ENCODE results near the gene DFFB. TPM values are rescaled to one million over a fixed set of nuclear protein-coding genes. Genes with fewer than 3 reads are reported as not detected.

DFFB gene
- total RNA-seq, 2 donors from 2014 or later, result 4.5 to 10.7 TPM

- Histone ChIP-seq H3K36me3 (no peaks in the 10 kb centered on the region), H3K4me3 (peak overlapping the region; percentile 90), H3K9me3 (no peaks in the 10 kb centered on the region), H3K27me3 (no peaks in the 10 kb centered on the region), H3K9ac (ENCODE audit: low read depth in 2 of 2, low read length in 2 of 2) (peak overlapping the region; percentile 84 to 89), H3K27ac (peak overlapping the region; percentile 97), H3K4me1 (no peaks in the 10 kb centered on the region)
- DNase-seq, result peak; percentile 99
- intact Hi-C loops (cut with DNase I), result no loop called here
- no peak for TF ChIP-seq CTCF (IDR thresholded peaks at IDR 0.05)
Observed at GRCh38 chr1:3900969-3901529, 43.8 kb downstream of the DFFB start.

GRCh38 chr1:3902111-3902511, 44.8 kb downstream of the DFFB start:
- H3K4me3 ChIP-seq, result no peak overlapping the region
- H3K9ac ChIP-seq (ENCODE audit: low read depth in 2 of 2, low read length in 2 of 2), result no peak overlapping the region
- no peaks in the 10 kb centered on the region for H3K4me1 ChIP-seq
- no peaks in the 10 kb centered on the region for H3K27me3 ChIP-seq
- H3K27ac ChIP-seq, result no peak overlapping the region
- no peak for DNase-seq
- no peaks in the 10 kb centered on the region for H3K36me3 ChIP-seq
- intact Hi-C loops (cut with DNase I), result no loop called here
- TF ChIP-seq CTCF (IDR thresholded peaks at IDR 0.05), result no peak
- no peaks in the 10 kb centered on the region for H3K9me3 ChIP-seq

GRCh38 chr1:3902571-3903091, 45.4 kb downstream of the DFFB start:
- Histone ChIP-seq H3K36me3 (no peaks in the 10 kb centered on the region), H3K9ac (ENCODE audit: low read depth in 2 of 2, low read length in 2 of 2) (no peak overlapping the region), H3K4me3 (no peak overlapping the region), H3K9me3 (no peaks in the 10 kb centered on the region), H3K27me3 (no peaks in the 10 kb centered on the region), H3K4me1 (no peaks in the 10 kb centered on the region), H3K27ac (no peak overlapping the region)
- no peak for TF ChIP-seq CTCF (IDR thresholded peaks at IDR 0.05)
- no peak for DNase-seq
- intact Hi-C loops (cut with DNase I), result no loop called here

- Histone ChIP-seq H3K9me3 (no peaks in the 10 kb centered on the region), H3K27ac (no peak overlapping the region), H3K4me3 (no peak overlapping the region), H3K9ac (ENCODE audit: low read depth in 2 of 2, low read length in 2 of 2) (no peak overlapping the region), H3K27me3 (no peaks in the 10 kb centered on the region), H3K4me1 (no peaks in the 10 kb centered on the region), H3K36me3 (no peaks in the 10 kb centered on the region)
- intact Hi-C loops (cut with DNase I), result no loop called here
- peak; percentile 37 for DNase-seq
- TF ChIP-seq CTCF (IDR thresholded peaks at IDR 0.05), result no peak
Observed at GRCh38 chr1:3903141-3904005, 46.1 kb downstream of the DFFB start.

GRCh38 chr1:3904006-3904842, 46.9 kb downstream of the DFFB start:
- intact Hi-C loops (cut with DNase I), result no loop called here
- H3K9ac ChIP-seq (ENCODE audit: low read depth in 2 of 2, low read length in 2 of 2), result no peak overlapping the region
- H3K36me3 ChIP-seq, result no peaks in the 10 kb centered on the region
- TF ChIP-seq CTCF (IDR thresholded peaks at IDR 0.05), result no peak
- H3K4me3 ChIP-seq, result no peak overlapping the region
- H3K9me3 ChIP-seq, result no peaks in the 10 kb centered on the region
- no peaks in the 10 kb centered on the region for H3K27me3 ChIP-seq
- H3K4me1 ChIP-seq, result no peaks in the 10 kb centered on the region
- no peak overlapping the region for H3K27ac ChIP-seq
- no peak for DNase-seq
